A549 (cell line): Measurements from ENCODE around the gene SLC2A10.

Experiments
- CBX2 ChIP-seq: fragments of 200-600 bp; sonication (generic); IDR thresholded peaks from 2 replicates; pipeline ENCODE4 v1.6.1; 2016; ENCODE audit warnings: low read depth, mild to moderate bottlenecking, borderline replicate concordance
- CEBPB ChIP-seq, 2 experiments: fragments of >200 bp in 1 of 2; sonication (Bioruptor Twin) in 1 of 2; formaldehyde crosslinking in 1 of 2; IDR thresholded peaks; 2 replicates each; pipeline ENCODE4 v1.6.1; 2012 to 2016
- CHD2 ChIP-seq: fragments of 150-350 bp; IDR thresholded peaks from 2 replicates; pipeline ENCODE4 v1.6.1; 2014; ENCODE audit warnings: low read length; ENCODE audit not compliant: partially characterized antibody
- JUNB ChIP-seq: fragments of >200 bp; sonication (Bioruptor Twin); formaldehyde crosslinking; IDR thresholded peaks from 2 replicates; pipeline ENCODE4 v1.6.1; 2016
- KDM5A ChIP-seq: fragments of 200-600 bp; sonication (generic); IDR thresholded peaks from 2 replicates; pipeline ENCODE4 v1.6.1; 2016; ENCODE audit warnings: antibody characterized with exemption, mild to moderate bottlenecking
- POLR2A ChIP-seq: IDR thresholded peaks from 2 replicates; pipeline ENCODE4 v1.6.1; 2012; ENCODE audit warnings: mild to moderate bottlenecking, low read length
- POLR2AphosphoS2 ChIP-seq: conservative IDR thresholded peaks from 2 replicates; pipeline ENCODE4 v1.6.1; 2012; ENCODE audit warnings: low read length, improper control_type of control experiment, inconsistent platforms
- RFX5 ChIP-seq: fragments of 450-650 bp; IDR thresholded peaks from 2 replicates; pipeline ENCODE4 v1.7.1; 2014; ENCODE audit warnings: antibody characterized with exemption, mild to moderate bottlenecking, moderate library complexity
- TF ChIP-seq, protein P1 (sequence below): fragments of >200 bp; sonication (Bioruptor Twin); formaldehyde crosslinking; IDR thresholded peaks from 3 replicates; pipeline ENCODE4 v1.5.1; 2016
- TF ChIP-seq, protein P2 (sequence below): IDR thresholded peaks from 2 replicates; pipeline ENCODE4 v1.6.1; 2012
- TF ChIP-seq, protein P3 (sequence below): fragments of 200-600 bp; sonication (generic); IDR thresholded peaks from 2 replicates; pipeline ENCODE4 v1.6.1; 2016; ENCODE audit warnings: antibody characterized with exemption, mild to moderate bottlenecking, moderate library complexity
- TF ChIP-seq, protein P4 (sequence below): fragments of 450-650 bp; IDR thresholded peaks from 2 replicates; pipeline ENCODE4 v1.6.1; 2014; ENCODE audit warnings: antibody characterized with exemption

DNA sequence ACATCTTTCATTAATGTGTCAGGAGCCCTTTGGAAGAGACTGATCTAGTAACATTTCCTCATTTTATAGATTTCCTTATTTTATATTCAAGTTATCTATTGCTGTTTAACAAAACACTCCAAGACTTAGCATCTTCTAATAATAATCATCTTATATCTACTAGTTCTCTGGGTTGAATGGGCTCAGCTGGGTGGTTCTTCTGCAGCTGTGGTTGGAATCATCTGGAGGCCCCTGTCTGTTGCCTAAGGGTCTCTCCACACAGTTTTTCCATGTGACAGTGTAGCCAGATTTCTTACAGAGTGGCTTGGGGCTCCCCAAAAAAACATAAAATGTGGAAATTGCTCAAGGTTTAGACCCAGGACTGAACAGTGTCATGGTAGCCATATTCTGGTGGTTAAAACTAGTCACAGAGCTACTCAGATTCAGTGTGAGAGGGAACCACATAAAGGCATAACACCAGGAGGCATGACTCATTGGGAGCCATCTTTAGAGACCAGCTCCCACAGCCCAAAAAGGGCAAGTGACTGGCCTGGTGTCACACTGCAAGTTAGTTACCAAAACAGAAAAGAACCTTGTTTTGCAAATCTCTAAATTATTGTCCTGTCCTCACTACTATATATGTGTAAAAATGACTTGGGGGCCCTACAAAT, 11.5 kb downstream of the SLC2A10 start:
- no peak for TF ChIP-seq JUNB
- TF ChIP-seq, protein P1, sequence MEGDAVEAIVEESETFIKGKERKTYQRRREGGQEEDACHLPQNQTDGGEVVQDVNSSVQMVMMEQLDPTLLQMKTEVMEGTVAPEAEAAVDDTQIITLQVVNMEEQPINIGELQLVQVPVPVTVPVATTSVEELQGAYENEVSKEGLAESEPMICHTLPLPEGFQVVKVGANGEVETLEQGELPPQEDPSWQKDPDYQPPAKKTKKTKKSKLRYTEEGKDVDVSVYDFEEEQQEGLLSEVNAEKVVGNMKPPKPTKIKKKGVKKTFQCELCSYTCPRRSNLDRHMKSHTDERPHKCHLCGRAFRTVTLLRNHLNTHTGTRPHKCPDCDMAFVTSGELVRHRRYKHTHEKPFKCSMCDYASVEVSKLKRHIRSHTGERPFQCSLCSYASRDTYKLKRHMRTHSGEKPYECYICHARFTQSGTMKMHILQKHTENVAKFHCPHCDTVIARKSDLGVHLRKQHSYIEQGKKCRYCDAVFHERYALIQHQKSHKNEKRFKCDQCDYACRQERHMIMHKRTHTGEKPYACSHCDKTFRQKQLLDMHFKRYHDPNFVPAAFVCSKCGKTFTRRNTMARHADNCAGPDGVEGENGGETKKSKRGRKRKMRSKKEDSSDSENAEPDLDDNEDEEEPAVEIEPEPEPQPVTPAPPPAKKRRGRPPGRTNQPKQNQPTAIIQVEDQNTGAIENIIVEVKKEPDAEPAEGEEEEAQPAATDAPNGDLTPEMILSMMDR, result no peak
- TF ChIP-seq CBX2, result no peak
- TF ChIP-seq CEBPB (IDR thresholded peaks at IDR 0.05), result no peak
- no peak for TF ChIP-seq RFX5
- TF ChIP-seq, protein P2, sequence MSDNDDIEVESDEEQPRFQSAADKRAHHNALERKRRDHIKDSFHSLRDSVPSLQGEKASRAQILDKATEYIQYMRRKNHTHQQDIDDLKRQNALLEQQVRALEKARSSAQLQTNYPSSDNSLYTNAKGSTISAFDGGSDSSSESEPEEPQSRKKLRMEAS, result no peak
- no peak for TF ChIP-seq POLR2A
- TF ChIP-seq, protein P3, sequence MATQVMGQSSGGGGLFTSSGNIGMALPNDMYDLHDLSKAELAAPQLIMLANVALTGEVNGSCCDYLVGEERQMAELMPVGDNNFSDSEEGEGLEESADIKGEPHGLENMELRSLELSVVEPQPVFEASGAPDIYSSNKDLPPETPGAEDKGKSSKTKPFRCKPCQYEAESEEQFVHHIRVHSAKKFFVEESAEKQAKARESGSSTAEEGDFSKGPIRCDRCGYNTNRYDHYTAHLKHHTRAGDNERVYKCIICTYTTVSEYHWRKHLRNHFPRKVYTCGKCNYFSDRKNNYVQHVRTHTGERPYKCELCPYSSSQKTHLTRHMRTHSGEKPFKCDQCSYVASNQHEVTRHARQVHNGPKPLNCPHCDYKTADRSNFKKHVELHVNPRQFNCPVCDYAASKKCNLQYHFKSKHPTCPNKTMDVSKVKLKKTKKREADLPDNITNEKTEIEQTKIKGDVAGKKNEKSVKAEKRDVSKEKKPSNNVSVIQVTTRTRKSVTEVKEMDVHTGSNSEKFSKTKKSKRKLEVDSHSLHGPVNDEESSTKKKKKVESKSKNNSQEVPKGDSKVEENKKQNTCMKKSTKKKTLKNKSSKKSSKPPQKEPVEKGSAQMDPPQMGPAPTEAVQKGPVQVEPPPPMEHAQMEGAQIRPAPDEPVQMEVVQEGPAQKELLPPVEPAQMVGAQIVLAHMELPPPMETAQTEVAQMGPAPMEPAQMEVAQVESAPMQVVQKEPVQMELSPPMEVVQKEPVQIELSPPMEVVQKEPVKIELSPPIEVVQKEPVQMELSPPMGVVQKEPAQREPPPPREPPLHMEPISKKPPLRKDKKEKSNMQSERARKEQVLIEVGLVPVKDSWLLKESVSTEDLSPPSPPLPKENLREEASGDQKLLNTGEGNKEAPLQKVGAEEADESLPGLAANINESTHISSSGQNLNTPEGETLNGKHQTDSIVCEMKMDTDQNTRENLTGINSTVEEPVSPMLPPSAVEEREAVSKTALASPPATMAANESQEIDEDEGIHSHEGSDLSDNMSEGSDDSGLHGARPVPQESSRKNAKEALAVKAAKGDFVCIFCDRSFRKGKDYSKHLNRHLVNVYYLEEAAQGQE, result no peak
- TF ChIP-seq KDM5A, result no peak
- TF ChIP-seq, protein P4, sequence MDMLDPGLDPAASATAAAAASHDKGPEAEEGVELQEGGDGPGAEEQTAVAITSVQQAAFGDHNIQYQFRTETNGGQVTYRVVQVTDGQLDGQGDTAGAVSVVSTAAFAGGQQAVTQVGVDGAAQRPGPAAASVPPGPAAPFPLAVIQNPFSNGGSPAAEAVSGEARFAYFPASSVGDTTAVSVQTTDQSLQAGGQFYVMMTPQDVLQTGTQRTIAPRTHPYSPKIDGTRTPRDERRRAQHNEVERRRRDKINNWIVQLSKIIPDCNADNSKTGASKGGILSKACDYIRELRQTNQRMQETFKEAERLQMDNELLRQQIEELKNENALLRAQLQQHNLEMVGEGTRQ, result no peak
- TF ChIP-seq POLR2AphosphoS2, result no peak
- no peak for TF ChIP-seq CHD2
